Activated CD8-positive, alpha-beta memory T cell treated with anti-CD3 and anti-CD28 coated beads for 36 hours (primary cell): ENCODE results near the gene EPB41L3. TPM values are rescaled to one million over a fixed set of nuclear protein-coding genes. Genes with fewer than 3 reads are reported as not detected.

Source experiments
- CTCF ChIA-PET: fragments of 350-600 bp; sonication (Branson Sonifier 250); formaldehyde crosslinking; loops from one replicate; lab custom pipeline; 2021; ENCODE audit warnings: antibody characterized with exemption; lab: Charles Lee
- POLR2A ChIA-PET: fragments of 350-600 bp; sonication (Branson Sonifier 250); formaldehyde crosslinking; loops from one replicate; lab custom pipeline; 2021; ENCODE audit warnings: antibody characterized with exemption; lab: Charles Lee
- total RNA-seq, 2 experiments: library from RNA; stranded (reverse); gene quantifications; one replicate each; pipeline ENCODE4 v1.2.3, GENCODE V29; 2021

EPB41L3 gene
- total RNA-seq, 2 experiments from 2014 or later = not detected

DNA sequence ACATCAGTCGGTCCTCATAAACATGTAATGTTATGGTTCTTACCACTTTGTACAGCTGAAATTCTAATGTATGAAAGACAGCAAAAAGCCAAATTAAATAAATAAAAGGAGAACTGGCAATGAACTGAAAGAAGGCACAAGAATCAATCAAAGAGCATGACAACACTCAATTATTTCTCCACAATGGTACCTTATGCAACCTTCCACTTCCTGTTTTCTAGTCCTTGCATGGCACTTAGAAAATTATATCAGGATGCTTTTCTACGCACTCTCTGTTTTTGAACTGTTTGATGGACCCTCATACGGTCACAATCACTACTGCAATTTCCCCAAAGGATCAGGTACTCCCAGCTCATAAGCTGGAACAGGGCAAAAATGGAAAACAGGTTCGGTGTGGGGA, 81.6 kb downstream of the EPB41L3 start:
- ChIA-PET CTCF (no interaction called here), POLR2A (no interaction called here)

DNA sequence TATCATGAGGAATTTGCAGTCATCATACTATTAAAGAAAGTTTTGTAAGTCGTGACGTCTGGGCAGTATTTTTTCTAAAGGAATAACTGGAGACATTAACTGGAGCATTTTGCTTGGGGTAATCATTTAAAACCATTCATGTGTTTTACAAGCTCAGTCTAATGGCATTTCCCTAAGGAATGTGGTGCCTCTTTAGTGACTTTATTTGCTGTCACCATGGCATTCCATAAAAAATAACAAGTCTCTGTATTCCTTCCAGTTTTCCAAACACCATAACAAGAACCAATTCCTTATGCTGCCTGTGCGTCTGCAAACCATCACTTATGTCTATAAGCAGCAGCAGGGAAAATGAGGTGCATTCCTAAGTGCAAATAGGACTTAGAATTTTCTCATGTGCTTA, 82.8 kb downstream of the EPB41L3 start:
- CTCF ChIA-PET = no interaction called here
- POLR2A ChIA-PET = no interaction called here

DNA sequence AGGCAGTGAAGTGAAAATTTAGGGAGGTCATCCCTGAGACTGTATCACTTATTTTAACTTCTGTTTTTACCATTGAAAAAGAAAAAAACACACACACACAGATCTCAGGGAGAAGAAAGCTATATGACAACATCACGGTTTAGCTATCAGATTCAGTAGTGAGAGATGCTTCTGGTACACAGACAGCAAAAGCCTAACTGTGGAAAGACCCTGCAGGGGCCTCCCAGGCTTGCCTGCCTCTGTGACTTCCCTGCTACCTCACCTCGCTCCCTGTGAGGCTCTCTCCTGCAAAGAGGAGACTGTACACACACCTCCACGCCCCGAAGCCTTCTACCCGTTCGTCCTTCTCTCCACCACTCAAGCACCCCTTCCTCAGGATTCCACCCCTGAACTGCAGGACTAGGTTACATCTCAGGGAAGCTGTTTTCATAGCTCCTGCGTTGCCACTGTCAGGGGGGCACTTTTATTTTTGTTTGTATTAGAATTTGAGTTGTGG, 86.3 kb downstream of the EPB41L3 start:
- CTCF ChIA-PET = no interaction called here
- POLR2A ChIA-PET = no interaction called here

DNA sequence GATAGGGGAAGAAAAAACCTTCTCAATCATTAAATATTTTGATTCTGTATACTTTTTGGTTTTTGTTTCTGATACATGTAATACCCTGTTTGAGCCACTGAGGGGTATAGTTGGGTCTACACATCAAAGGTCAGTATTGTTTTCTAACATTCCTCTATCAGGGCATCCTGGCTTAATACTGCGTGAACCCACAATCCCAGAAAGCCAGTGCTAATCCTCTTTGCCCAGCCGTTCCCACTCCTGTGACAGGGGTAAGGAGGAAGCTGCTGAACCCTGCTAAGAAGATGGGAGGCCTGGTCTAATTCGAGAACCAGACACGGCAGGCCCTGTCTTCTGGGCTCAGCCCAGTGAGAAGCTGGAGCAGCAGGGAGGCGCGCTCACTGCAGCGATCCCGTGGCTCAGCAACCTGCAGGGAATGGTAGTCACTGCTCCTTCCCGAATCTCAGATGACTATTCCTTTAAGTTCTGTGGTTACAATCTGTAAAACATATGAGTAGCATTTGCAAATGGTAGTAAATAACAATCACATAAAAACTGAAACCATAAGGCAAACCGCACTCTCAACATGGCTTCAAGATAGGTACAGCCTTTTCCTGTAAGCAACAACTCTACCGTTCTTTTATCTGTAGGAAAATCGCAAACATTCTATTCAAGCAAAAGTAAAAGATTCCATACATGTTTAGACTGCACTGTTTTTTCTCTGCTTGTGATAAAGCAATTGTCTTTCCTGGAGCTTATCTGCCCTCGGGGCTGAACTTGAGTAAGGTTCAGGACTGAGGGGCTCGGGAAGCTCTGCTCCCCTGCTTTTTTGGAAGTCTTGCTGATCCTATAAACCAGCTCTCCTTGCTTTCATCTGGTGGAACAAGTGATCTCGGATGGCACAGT, 87.0 kb downstream of the EPB41L3 start:
- ChIA-PET POLR2A (no interaction called here), CTCF (no interaction called here)

DNA sequence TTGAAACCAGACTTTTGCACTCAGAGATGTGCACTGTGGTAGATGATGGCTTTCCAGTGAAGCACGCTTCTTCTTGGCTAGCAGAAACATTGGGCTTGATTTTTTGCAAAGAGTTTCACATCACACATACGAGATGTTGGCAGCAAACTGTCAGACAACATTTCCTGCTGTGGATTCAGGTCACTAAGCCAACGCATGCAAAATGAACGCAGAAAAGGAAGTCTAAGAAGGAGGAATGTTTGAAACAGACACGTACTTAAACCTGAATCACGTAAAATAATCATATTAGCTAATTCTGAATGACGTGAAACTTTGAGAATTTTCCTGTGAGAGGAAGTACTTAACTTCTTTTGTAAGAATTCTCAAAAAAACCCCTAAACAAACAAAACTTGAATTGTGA, 88.1 kb downstream of the EPB41L3 start:
- POLR2A ChIA-PET = no interaction called here

DNA sequence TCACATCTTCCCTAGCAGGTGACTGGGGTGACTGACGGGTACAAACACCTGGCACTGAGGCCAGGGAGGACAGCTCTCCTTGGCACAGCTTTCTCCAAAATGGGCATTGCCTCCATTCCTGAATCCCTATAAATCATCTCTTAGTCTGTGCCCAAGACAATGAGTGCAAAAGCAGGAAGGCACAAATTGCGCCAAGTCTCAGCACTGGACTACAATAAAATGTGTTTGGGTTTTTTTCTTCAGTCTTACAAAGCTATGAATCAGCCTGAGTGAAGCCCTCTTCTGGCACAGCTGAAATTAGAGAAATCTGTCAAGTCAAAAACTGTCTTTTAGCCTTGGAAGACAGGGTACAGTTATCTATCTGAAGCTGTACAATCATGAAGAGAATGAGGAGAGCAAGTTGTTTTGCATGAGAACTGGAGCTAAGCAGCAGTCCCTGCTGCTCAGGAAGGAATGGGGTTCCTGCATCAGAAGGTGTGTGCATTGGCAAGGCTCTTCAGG, 90.8 kb downstream of the EPB41L3 start:
- CTCF ChIA-PET = no interaction called here
- POLR2A ChIA-PET = no interaction called here

More for the DNA sequence above, 88.1 kb downstream of the EPB41L3 start:
- CTCF ChIA-PET = no interaction called here

DNA sequence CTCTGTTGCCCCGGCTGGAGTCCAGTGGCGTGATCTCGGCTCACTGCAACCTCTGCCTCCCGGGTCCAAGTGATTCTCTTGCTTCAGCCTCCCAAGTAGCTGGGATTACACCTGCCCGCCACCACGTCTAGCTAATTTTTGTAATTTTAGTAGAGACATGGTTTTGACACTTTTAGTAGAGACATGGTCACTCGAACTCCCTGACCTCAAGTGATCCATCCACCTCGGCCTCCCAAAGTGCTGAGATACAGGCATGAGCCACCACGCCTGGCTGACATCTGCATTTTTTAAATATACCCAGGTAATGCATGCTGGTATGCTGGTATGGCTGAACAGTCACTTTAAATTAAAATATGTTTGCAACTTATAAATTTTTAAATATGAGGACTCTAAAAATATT, 91.9 kb downstream of the EPB41L3 start:
- ChIA-PET POLR2A (no interaction called here), CTCF (no interaction called here)

DNA sequence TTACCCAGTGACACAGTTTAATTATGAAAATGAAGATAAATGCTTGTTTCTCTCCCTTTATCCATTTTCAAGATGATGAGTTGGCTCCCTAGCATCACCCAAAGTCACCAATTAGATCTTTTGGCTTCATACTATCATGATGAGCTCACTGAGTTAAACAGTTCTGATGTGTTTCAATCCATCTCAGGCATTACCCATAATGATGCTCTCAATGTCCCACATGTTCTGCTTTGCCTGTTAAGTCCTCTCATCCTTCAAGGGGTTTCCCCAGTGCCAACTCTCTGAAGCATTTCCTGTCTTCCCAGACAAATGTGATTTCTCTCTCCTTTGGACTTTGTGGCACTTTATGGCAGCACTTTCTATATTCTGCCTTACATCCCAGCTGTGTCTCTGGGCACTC, 92.6 kb downstream of the EPB41L3 start:
- CTCF ChIA-PET = no interaction called here
- POLR2A ChIA-PET = no interaction called here

DNA sequence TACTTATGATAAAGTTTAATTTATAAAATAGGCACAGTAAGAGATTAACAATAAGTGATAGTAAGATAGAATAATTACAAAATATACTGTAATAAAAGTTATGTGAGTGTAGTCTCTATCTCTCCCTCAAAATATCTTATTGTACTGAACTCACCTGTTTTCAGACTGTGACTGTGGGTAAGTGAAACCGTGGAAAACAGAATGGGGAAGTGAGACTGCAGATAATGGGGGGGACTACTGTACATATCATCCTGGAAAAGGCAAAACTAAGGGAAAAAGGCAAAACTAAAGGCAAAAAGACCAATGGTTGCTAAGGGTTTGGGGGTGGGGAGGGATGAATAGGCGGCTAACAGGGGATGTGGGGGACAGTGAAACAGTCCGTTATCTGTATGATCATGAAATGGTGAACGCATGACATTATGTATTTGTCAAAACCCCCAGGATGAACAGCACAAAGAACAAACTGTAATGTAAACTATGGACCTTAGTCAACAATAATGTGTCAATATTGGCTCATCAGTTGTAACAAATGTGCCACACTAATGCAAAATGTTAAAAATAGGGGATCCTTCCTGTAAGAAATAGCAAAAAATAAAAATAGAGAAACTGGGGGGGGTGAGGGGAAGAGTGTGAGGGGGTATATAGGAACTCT, 93.8 kb downstream of the EPB41L3 start:
- CTCF ChIA-PET = no interaction called here
- POLR2A ChIA-PET = no interaction called here

DNA sequence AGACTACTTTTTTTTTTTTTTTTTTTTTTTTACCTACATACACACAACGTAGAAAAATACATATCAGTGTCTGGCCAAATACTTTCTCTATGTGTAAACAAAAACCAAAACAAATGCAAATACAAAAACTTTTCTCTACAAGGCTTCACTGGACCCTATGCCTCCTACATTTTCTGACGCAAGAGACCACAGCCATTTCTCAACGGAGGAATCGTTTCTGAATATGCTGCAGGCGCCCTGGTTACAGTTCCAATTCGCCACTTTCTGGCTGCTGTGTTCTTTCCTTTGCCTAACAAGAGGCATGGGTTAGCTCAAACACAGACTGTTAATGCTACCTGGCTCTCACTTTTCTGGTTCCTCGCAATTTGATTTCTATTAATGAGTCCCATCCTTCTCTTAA, 96.4 kb downstream of the EPB41L3 start:
- POLR2A ChIA-PET = no interaction called here

DNA sequence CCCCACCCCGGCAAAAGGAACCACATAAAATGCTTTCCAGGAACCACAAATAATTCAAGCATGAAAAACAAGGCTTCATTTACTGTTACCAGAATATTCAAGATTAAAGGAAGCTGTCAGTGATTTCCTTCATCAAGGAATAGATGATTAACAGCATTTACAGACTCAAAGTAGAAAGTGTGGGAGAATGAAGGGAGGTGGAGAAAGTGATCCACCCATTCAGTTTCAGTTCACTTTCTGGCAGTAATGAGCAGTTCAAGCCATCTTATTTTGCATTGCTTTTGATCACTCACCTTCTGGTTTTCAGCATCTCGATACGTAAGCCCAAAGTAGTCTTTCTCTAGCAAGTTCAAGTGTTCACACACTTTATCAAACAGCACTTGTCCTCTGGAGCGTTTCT, 99.0 kb downstream of the EPB41L3 start:
- CTCF ChIA-PET = no interaction called here
- POLR2A ChIA-PET = no interaction called here

More for the DNA sequence above, 96.4 kb downstream of the EPB41L3 start:
- CTCF ChIA-PET = no interaction called here

DNA sequence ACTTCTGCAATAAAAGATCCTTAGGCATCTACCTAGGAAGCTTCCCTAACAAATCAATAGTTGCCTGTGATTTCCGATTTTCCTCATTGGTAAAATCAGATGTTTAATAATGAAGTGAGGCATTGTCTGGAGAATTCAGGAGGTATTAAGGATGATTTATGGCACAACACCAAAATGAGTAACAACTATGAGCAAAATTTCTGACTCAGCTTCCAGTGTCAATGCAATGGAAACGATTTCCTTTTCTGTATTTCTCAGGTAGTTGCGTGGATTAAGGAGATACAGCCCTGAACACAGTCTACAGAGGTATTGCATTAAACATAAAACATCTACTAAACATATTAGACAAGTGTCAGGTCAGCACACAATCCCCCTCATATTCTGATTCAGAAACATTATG, 99.5 kb downstream of the EPB41L3 start:
- ChIA-PET CTCF (no interaction called here), POLR2A (no interaction called here)

DNA sequence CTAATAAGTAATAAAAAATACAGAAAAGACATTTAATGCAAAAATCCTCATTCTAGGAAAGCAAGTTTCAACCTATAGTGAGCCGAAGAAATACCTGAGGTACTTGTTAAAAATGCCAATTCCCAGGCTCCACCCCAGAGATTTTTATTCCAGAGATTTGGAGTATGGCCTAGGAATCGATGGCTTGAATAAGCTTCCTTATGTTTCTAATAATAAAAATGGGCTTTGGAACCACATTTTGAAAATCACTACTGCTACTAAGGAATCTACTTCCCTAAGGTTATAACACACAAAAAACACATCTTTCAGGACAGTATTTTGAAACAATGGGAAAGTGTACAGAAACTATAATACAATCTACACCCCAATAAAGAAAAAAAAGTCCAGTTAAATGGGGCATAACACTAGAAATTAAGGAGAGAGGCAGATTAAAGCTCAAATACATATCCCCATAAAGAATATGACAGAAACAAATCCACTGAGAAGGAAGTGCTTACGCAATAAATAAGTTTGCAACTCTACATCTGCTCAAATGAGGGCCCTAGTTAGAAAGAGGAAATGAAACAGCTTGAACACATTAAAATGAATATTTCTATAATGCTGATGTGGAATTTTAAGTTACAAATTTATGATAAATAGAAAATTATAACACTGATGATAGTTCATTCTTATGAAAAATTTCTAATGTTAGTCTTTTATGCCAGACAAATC, 103.7 kb downstream of the EPB41L3 start:
- ChIA-PET POLR2A (no interaction called here), CTCF (no interaction called here)

DNA sequence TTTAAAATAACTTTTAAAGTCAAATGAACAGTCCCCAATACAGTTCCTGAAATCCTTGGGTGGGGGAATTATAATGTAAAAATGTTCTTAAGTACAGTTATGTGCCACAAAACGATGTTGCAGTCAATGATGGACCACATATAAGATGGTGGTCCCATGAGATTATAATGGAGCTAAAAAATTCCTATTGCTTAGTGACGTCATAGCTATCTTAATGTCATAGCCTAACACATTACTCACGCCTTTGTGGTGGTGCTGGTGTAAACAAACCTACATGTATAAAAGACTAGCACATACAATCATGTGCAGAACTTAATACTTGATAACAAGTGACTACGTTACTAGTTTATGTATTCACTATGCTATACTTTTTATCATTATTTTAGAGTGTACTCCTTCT, 109.4 kb downstream of the EPB41L3 start:
- POLR2A ChIA-PET = no interaction called here
- CTCF ChIA-PET = no interaction called here

DNA sequence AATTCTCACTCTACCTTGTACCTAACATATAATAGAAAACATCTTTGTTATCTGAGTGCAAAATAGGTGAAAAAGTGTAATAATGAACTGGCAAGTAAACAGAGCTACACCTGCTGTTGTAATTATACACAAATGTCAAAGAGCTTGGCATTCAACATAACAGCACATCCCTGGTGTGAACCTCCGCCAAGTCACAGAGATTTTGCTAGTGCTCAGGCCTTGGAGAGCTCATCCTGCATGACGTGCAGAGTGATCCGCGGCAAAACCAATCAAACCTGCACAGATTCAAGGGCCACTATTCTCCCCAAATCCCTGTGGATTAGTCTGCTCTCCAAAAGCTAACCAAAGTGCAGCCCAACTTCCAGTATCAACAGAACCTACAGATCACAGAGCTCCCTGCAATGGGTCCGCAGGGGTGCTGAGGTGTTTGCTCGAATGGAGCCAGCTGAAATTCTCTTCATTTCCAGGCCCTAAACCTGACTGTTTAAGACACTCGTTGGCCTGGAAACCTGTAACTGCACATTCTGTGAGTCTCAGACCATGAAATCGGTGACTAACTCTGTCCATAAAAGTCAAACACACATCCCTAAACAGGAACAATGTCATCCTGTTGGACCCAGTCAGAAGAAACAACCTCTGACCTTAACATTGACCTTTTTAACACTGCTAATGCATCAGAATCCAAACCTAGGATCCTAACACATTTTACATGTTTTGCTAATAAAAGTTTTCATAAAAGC, 111.8 kb downstream of the EPB41L3 start:
- ChIA-PET CTCF (no interaction called here), POLR2A (no interaction called here)

DNA sequence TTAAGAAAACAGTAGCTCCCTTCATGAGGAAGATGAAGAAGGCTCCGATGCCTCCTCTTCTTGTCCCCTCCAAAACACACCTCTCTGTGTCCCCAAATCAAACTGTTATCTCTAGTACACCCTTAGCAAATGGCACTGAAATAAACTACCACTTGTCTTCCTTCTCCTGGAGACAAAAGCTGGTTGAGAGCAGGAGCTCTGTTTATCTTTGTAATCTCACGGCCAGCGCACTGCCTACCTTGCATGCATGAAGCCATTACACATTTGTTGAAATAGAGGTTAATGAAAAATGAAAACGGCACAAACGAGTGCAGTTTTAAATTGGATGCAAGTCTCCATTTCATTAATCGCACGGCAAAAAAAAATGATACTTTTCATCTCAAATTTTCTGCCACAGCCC, 113.7 kb downstream of the EPB41L3 start:
- POLR2A ChIA-PET = no interaction called here

DNA sequence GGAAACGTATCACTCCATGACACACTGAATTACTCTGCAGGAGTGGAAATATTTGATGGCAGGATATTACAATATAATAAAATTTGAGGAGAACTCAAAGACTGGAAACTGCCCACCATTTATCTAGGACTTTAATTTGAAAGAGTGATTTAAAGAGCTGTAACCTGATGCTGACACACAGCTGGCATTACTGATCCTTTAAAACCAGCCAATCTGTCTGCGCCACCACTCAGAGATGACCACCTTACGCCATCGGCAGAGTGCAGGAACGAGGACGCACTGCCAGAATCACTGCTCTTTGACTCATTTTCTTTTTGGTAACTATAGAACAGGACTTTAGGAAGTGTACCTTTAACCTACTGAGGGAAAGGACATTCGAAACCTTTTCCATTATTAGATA, 114.1 kb downstream of the EPB41L3 start:
- POLR2A ChIA-PET = no interaction called here
- CTCF ChIA-PET = no interaction called here

More for the DNA sequence above, 113.7 kb downstream of the EPB41L3 start:
- CTCF ChIA-PET = no interaction called here

DNA sequence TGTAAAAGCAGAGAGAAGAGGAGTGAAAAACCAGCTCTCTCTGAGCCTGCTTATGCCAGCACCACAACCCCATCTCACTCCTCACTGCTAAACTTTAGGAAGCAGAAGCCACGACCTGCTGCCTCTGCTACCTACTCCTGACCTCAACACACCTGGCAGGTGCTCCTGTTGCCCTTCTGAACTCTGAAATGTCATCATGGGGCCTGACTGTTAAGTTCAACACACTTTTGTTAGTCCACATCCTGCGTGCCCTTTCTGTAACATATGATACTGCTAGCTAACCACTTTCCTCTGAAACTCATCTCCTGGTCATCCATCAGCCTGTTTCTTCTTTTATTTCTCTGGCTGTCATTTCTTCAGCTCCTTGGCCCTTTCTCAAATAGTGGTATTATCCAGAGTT, 118.1 kb downstream of the EPB41L3 start:
- CTCF ChIA-PET = no interaction called here

DNA sequence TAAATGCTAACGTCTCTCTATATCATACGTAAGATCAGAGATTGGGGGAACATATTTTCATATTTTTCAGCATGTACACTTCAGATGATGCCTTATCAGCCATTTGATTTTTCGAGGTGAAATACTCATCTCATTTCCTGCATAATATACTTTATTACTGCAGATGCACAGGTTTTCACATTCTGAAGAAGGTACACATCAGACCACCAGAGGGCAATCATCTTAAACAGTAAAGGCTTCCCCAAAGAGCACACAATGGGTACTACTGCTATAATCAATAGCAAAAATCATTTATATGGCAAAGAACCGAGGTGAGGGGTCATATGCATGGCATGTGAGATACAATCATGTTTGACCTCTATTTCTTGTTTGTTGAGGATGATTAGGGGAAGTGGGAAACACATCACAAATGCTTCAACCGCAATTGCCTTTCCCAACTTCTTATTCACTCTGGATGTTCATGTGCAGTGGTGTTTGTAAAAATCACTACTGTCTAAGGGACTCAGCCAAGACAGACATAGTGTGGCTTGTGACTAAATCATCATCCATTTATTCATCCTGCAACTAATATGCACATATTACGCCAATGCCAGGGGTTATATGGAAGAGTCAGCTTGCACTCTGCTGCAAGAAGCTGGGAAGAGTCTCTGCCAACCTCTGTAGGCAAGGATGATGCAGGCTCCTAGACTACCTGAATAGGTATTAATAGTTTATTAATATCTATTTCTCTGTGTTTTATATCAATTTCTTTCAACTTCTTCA, 118.7 kb downstream of the EPB41L3 start:
- ChIA-PET CTCF (no interaction called here), POLR2A (no interaction called here)

More for the DNA sequence above, 118.1 kb downstream of the EPB41L3 start:
- POLR2A ChIA-PET = no interaction called here
